Measurements from ENCODE around the gene FAM120A.

- TF ChIP-seq CTCF (IDR thresholded peaks at IDR 0.05) (no peak), POLR2AphosphoS5 (IDR thresholded peaks at IDR 0.05) (no peak), POLR2A (IDR thresholded peaks at IDR 0.05) (no peak)
Observed at GRCh38 chr9:93601666-93602065, 150.2 kb downstream of the FAM120A start.

All from prostate gland (tissue), 2 donors.